SK-N-SH (cell line): ENCODE measurements around the gene RAB5B. TPM values are rescaled to one million over a fixed set of nuclear protein-coding genes. Genes with fewer than 3 reads are reported as not detected.
"Not testable (repeated sequence)": the region's sequence is repeated elsewhere in the genome, so short reads cannot be mapped to it uniquely, and the experiment has no call there.

ENCODE experiments used
- CTCF ChIA-PET: fragments of 300-600, 350-600 bp; formaldehyde crosslinking; extraction: SDS; loops from one replicate; lab custom pipeline; 2021; lab: Yijun Ruan, JAX
- POLR2A ChIA-PET: fragments of 350-600 bp; sonication (Branson Sonifier 250); formaldehyde crosslinking; extraction: SDS; loops from one replicate; lab custom pipeline; 2020; ENCODE audit warnings: antibody characterized with exemption, inconsistent platforms; lab: Yijun Ruan, JAX
- DNase-seq: peaks from one replicate; pipeline ENCODE4 v3.0.0; 2012
- H2AFZ ChIP-seq: fragments of 200-600 bp; sonication (generic); 2 replicates; pipeline ENCODE4 v1.8.1; 2016; ENCODE audit warnings: antibody characterized with exemption, mild to moderate bottlenecking, low read depth
- H3F3A ChIP-seq: fragments of 200-600 bp; sonication (generic); replicated peaks from 2 replicates; pipeline ENCODE3; 2016; ENCODE audit warnings: antibody characterized with exemption, mild to moderate bottlenecking; ENCODE audit not compliant: insufficient read depth
- H3K27ac ChIP-seq, 2 experiments: fragments of 200-500 bp in 1 of 2; fragments of 200-600 bp in 1 of 2; sonication (Bioruptor generic) in 1 of 2; sonication (generic), shearing (Covaris generic) in 1 of 2; 2 replicates each; pipeline versions ENCODE4 v1.5.1 to v1.6.1; 2014 to 2016; ENCODE audit warnings: low read depth in 2 of 2, inconsistent platforms in 1 of 2, low read length in 1 of 2, mild to moderate bottlenecking in 1 of 2, mixed read lengths in 1 of 2
- H3K27me3 ChIP-seq: fragments of 200-600 bp; sonication (generic), shearing (Covaris generic); 2 replicates; pipeline ENCODE4 v1.6.1; 2016; ENCODE audit warnings: mixed run types; ENCODE audit not compliant: insufficient read depth
- H3K36me3 ChIP-seq, 2 experiments: fragments of 200-500 bp in 1 of 2; fragments of 200-600 bp in 1 of 2; sonication (Bioruptor generic) in 1 of 2; sonication (generic) in 1 of 2; replicated peaks in 1 of 2; 2 replicates each; pipeline versions ENCODE3 to v1.5.1; 2014 to 2016; ENCODE audit warnings: low read length in 1 of 2, mild to moderate bottlenecking in 1 of 2; ENCODE audit not compliant: insufficient read depth in 2 of 2, control insufficient read depth in 1 of 2
- H3K4me1 ChIP-seq, 2 experiments: fragments of 200-500 bp in 1 of 2; fragments of 200-600 bp in 1 of 2; sonication (Bioruptor generic) in 1 of 2; sonication (generic), shearing (Covaris generic) in 1 of 2; 2 replicates each; pipeline versions ENCODE4 v1.5.1 to v1.6.1; 2014 to 2016; ENCODE audit warnings: low read depth in 1 of 2, low read length in 1 of 2, mixed run types in 1 of 2; ENCODE audit not compliant: insufficient read depth in 2 of 2, control insufficient read depth in 1 of 2
- H3K4me2 ChIP-seq: fragments of 200-600 bp; sonication (generic), shearing (Covaris generic); 2 replicates; pipeline ENCODE4 v1.6.1; 2017; ENCODE audit warnings: mixed run types
- H3K4me3 ChIP-seq, 2 experiments: fragments of 200-500 bp in 1 of 2; fragments of 200-600 bp in 1 of 2; sonication (Bioruptor generic) in 1 of 2; sonication (generic), shearing (Covaris generic) in 1 of 2; 2 replicates each; pipeline versions ENCODE4 v1.5.1 to v1.8.1; 2014 to 2016; ENCODE audit warnings: low read depth in 2 of 2, inconsistent platforms in 1 of 2, low read length in 1 of 2, mild to moderate bottlenecking in 1 of 2, mixed read lengths in 1 of 2, moderate library complexity in 1 of 2
- H3K79me2 ChIP-seq: fragments of 200-600 bp; sonication (generic); 2 replicates; pipeline ENCODE4 v1.8.1; 2017; ENCODE audit warnings: mild to moderate bottlenecking; ENCODE audit not compliant: insufficient read depth
- H3K9ac ChIP-seq: fragments of 200-600 bp; sonication (generic); 2 replicates; pipeline ENCODE4 v1.6.1; 2017; ENCODE audit warnings: mixed run types
- H3K9me2 ChIP-seq: fragments of 200-600 bp; sonication (generic); 2 replicates; pipeline ENCODE4 v1.6.1; 2017; ENCODE audit warnings: mixed run types
- H3K9me3 ChIP-seq: fragments of 200-600 bp; sonication (generic); 2 replicates; pipeline ENCODE4 v1.6.1; 2017; ENCODE audit warnings: mixed run types, mild to moderate bottlenecking, moderate library complexity
- H4K20me1 ChIP-seq: fragments of 200-600 bp; sonication (generic); 2 replicates; pipeline ENCODE4 v1.6.1; 2017; ENCODE audit warnings: mild to moderate bottlenecking, mixed run types; ENCODE audit not compliant: insufficient read depth
- EP300 ChIP-seq, 2 experiments: IDR thresholded peaks; 2 replicates each; pipeline versions ENCODE4 v1.4.0 to v1.6.1; 2012; ENCODE audit warnings: borderline replicate concordance in 1 of 2, low read depth in 1 of 2, low read length in 1 of 2
- FOSL2 ChIP-seq: IDR thresholded peaks from 2 replicates; pipeline ENCODE4 v1.4.0; 2012; ENCODE audit warnings: low read depth, mild to moderate bottlenecking, moderate library complexity, borderline replicate concordance
- FOXJ3 ChIP-seq: sonication (generic); formaldehyde crosslinking; IDR thresholded peaks from 2 replicates; pipeline ENCODE4 v1.5.1; 2020; ENCODE audit warnings: mild to moderate bottlenecking, missing genetic modification reagents
- FOXM1 ChIP-seq: IDR thresholded peaks from 2 replicates; pipeline ENCODE4 v1.4.0; 2012; ENCODE audit warnings: low read depth, mild to moderate bottlenecking
- MEF2A ChIP-seq: IDR thresholded peaks from 2 replicates; pipeline ENCODE4 v1.4.0; 2012; ENCODE audit warnings: low read depth, borderline replicate concordance
- NFIC ChIP-seq: IDR thresholded peaks from 2 replicates; pipeline ENCODE4 v1.4.0; 2012; ENCODE audit warnings: borderline replicate concordance
- POLR2AphosphoS5 ChIP-seq: IDR thresholded peaks from 2 replicates; pipeline ENCODE4 v1.6.1; 2012; ENCODE audit warnings: low read depth, low read length
- RAD21 ChIP-seq: IDR thresholded peaks from 2 replicates; pipeline ENCODE4 v1.6.1; 2012; ENCODE audit warnings: mild to moderate bottlenecking, low read length
- RXRA ChIP-seq: IDR thresholded peaks from 2 replicates; pipeline ENCODE4 v1.4.0; 2012; ENCODE audit warnings: low read depth, mild to moderate bottlenecking, borderline replicate concordance
- SIN3A ChIP-seq: IDR thresholded peaks from 2 replicates; pipeline ENCODE4 v1.6.1; 2012; ENCODE audit warnings: low read depth, mild to moderate bottlenecking, low read length, moderate library complexity, borderline replicate concordance
- TAF1 ChIP-seq: IDR thresholded peaks from 2 replicates; pipeline ENCODE4 v1.6.1; 2012; ENCODE audit warnings: low read depth, mild to moderate bottlenecking, low read length, moderate library complexity, borderline replicate concordance
- TEAD4 ChIP-seq: IDR thresholded peaks from 2 replicates; pipeline ENCODE4 v1.4.0; 2012; ENCODE audit warnings: mild to moderate bottlenecking, borderline replicate concordance; ENCODE audit not compliant: insufficient read depth
- USF2 ChIP-seq: fragments of 150-350 bp; IDR thresholded peaks from 2 replicates; pipeline ENCODE4 v1.6.1; 2017; ENCODE audit warnings: antibody characterized with exemption, low read length, low read depth, borderline replicate concordance
- ZBTB33 ChIP-seq: IDR thresholded peaks from 2 replicates; pipeline ENCODE4 v1.4.0; 2012; ENCODE audit warnings: low read depth, borderline replicate concordance
- whole genome bisulfite sequencing: methylation state at CpG from one replicate; pipeline ENCODE4 v1.1.6; 2017; ENCODE audit warnings: low lambda C conversion rate; 5-methylcytosine and 5-hydroxymethylcytosine counted together
- polyA plus RNA-seq, 3 experiments: library from polyadenylated mRNA; depleted of rRNA; stranded (reverse); fragments of >200 nt; gene quantifications; 2 replicates each; pipeline ENCODE4 v1.2.3, GENCODE V29; 2012
- TF ChIP-seq, protein P1 (sequence below): IDR thresholded peaks from 2 replicates; pipeline ENCODE4; 2012
- TF ChIP-seq, protein P2 (sequence below): IDR thresholded peaks from 2 replicates; pipeline ENCODE4 v1.4.0; 2012; ENCODE audit warnings: low read depth

RAB5B gene
- polyA plus RNA-seq, 1 of the 3 experiments (the other 2 are of a cell fraction): 54.0 TPM

DNA sequence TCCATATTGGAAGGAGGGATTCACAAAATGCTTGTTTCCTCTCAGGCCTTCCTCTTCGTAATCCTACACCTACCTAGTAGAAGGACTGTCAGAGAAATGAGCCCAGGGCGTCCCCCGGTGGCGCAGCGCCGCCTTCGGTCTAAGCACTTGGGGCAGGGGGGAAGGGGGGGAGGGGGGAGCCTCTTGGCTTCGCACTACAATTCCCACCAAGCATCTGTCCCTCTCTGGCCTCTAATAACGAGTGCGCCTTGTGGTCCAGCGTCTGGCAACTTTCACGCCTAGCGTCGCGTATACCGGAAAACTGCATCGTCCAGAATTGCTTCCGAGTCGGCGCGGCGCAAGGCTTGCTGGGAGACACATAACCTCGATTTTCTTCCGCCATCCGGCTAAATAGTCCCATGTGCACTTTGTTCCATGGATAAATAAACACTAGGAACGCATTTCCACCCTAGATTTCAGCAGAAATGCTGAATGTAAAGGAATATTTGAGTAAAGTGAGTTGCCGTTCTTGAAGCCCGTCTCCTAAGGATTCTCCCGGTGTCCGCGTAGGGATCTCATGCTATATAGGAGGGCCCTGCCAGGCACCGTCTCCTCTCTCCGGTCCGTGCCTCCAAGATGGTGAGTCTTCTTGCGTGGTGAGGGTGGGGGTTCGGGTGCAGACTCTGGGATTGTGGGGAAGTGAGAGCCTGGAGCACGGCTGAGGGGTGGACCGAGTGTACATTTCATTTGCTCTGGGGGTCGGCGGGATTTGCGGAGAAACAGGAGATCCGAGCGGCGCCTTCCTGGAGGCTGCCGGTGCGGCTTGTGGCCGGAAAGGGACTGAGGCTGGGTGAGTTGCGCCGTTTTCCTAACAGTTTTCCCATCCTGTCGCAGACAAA is 67.9 kb downstream of the RAB5B start, which contains the start of gene RPS26 (continued):
- TF ChIP-seq RXRA: no peak
- TF ChIP-seq EP300 (IDR thresholded peaks at IDR 0.05; ENCODE audit: borderline replicate concordance in 1 of 2, low read depth in 1 of 2, low read length in 1 of 2): no peak
- TF ChIP-seq NFIC: no peak
- peak; percentile 71 for TF ChIP-seq RAD21
- TF ChIP-seq MEF2A: no peak
- TF ChIP-seq ZBTB33: no peak
- no peak for TF ChIP-seq FOXM1
- no peak for TF ChIP-seq USF2
- no peak for TF ChIP-seq FOXJ3 (CRISPR knock-in tag)
- peak; percentile 100 for TF ChIP-seq POLR2AphosphoS5

GRCh38 chr12:56042430-56042813 is 68.5 kb downstream of the RAB5B start:
- H2AFZ ChIP-seq, CTCF ChIA-PET: not testable (repeated sequence)
- 0% methylated on average over 20 of the region's 20 CpGs for WGBS

GRCh38 chr12:56042843-56043242 is 69.0 kb downstream of the RAB5B start:
- Histone ChIP-seq H3K9me3 (no peaks in the 10 kb centered on the region), H3K9ac (peak overlapping the region; percentile 97), H3K27ac (peak overlapping the region; percentile 90 to 98; a peak in 3 of 4 replicates)
- CTCF ChIA-PET: interaction anchor here (1.1 kb wide), 1 partner anchor 61 kb away, joined by 3 read pairs; the partner anchor contains the start of gene PA2G4
- POLR2A ChIA-PET: no interaction called here
- TF ChIP-seq TEAD4 (no peak), FOXJ3 (CRISPR knock-in tag) (no peak), FOSL2 (no peak), NFIC (no peak), RXRA (no peak), SIN3A (no peak), TAF1 (no peak), ZBTB33 (no peak), MEF2A (no peak)
- TF ChIP-seq, protein P1, sequence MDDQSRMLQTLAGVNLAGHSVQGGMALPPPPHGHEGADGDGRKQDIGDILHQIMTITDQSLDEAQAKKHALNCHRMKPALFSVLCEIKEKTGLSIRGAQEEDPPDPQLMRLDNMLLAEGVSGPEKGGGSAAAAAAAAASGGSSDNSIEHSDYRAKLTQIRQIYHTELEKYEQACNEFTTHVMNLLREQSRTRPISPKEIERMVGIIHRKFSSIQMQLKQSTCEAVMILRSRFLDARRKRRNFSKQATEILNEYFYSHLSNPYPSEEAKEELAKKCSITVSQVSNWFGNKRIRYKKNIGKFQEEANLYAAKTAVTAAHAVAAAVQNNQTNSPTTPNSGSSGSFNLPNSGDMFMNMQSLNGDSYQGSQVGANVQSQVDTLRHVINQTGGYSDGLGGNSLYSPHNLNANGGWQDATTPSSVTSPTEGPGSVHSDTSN: no peak
- TF ChIP-seq, protein P2, sequence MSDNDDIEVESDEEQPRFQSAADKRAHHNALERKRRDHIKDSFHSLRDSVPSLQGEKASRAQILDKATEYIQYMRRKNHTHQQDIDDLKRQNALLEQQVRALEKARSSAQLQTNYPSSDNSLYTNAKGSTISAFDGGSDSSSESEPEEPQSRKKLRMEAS: no peak
- TF ChIP-seq, all 33 proteins: peak for 0
- Histone ChIP-seq H3K4me2 (peak overlapping the region; percentile 82), H3K4me1 (peaks cover 6 to 10% of the 10 kb centered on the region in 2 experiments), H3K9me2 (no peaks in the 10 kb centered on the region), H3K36me3 (peaks cover 25 to 29% of the 10 kb centered on the region in 2 experiments), H2AFZ (no peak overlapping the region), H3K4me3 (peak overlapping the region; percentile 81 to 93), H3K27me3 (no peaks in the 10 kb centered on the region), H4K20me1 (peaks cover 14% of the 10 kb centered on the region), H3K79me2 (peaks cover 22% of the 10 kb centered on the region), H3F3A (peaks cover 40% of the 10 kb centered on the region)
- 10% methylated on average over 9 of the region's 9 CpGs for WGBS
- no peak for DNase-seq

More at GRCh38 chr12:56042430-56042813, 68.5 kb downstream of the RAB5B start:
- H4K20me1 ChIP-seq: peaks cover 14% of the 10 kb centered on the region
- peaks cover 22% of the 10 kb centered on the region for H3K79me2 ChIP-seq
- H3K27me3 ChIP-seq, H3K9me3 ChIP-seq, POLR2A ChIA-PET, DNase-seq, H3K9me2 ChIP-seq, H3K4me1 ChIP-seq: not testable (repeated sequence)
- H3K27ac ChIP-seq: peak overlapping the region; percentile 90 to 98
- peak overlapping the region; percentile 97 for H3K9ac ChIP-seq
- H3K4me2 ChIP-seq: peak overlapping the region; percentile 82
- H3F3A ChIP-seq: peaks cover 40% of the 10 kb centered on the region
- H3K36me3 ChIP-seq: peaks cover 25 to 29% of the 10 kb centered on the region in 2 experiments
- H3K4me3 ChIP-seq: peak overlapping the region; percentile 81 to 93
